ENCODE results near the gene MYO9B. TPM values are rescaled to one million over a fixed set of nuclear protein-coding genes. Genes with fewer than 3 reads are reported as not detected.

MYO9B gene
- total and polyA plus RNA-seq, 9 of the 15 experiments (the other 6 are each of a cell fraction or from before 2014, with no cell fraction given) = 2.4 to 77.6 (median 23.0) TPM

GRCh38 chr19:17215127-17215971 lies 139.8 kb downstream of the MYO9B start, which contains the start of gene USE1 (continued):
- TF ChIP-seq MYC (IDR thresholded peaks at IDR 0.05; ENCODE audit: low read depth, low read length) (peak; percentile 93), MYC (CRISPR knock-in tag; IDR thresholded peaks at IDR 0.05; ENCODE audit: borderline replicate concordance, low read depth) (peak; percentile 91), POLR2G (IDR thresholded peaks at IDR 0.05; ENCODE audit: low read depth, low read length) (peak; percentile 98), POLR2B (IDR thresholded peaks at IDR 0.05; ENCODE audit: low read depth, partially characterized antibody) (peak; percentile 89), RBM39 (optimal IDR thresholded peaks at IDR 0.05; ENCODE audit: low read depth, low read length) (peak; percentile 62), CBX3 (IDR thresholded peaks at IDR 0.05; ENCODE audit: borderline replicate concordance in 1 of 2, low read length in 2 of 2) (peak in 1 of 2 experiments; percentile 75; a peak in 1 of 3 replicates), SIN3A (IDR thresholded peaks at IDR 0.05; ENCODE audit: borderline replicate concordance in 2 of 2, control insufficient read depth in 1 of 2, low read depth in 2 of 2, low read length in 2 of 2) (peak; percentile 60 to 91; a peak in 3 of 4 replicates), CXXC5 (CRISPR knock-in tag; IDR thresholded peaks at IDR 0.05) (peak; percentile 88), KLF16 (IDR thresholded peaks at IDR 0.05) (no peak), ZNF589 (CRISPR knock-in tag; IDR thresholded peaks at IDR 0.05; ENCODE audit: low read depth) (peak; percentile 72; the same call in 1 of the 2 replicates), HES1 (IDR thresholded peaks at IDR 0.05; ENCODE audit: low read depth) (peak; percentile 29; the same call in 1 of the 2 replicates), ESRRB (CRISPR knock-in tag; IDR thresholded peaks at IDR 0.05; ENCODE audit: borderline replicate concordance) (no peak), ZMIZ1 (IDR thresholded peaks at IDR 0.05; ENCODE audit: low read depth in 2 of 2, low read length in 2 of 2) (0 out of 4 replicates have a peak, but pooled peaks of 1 of the 2 experiments have one; percentile 44), CHCHD3 (CRISPR knock-in tag; IDR thresholded peaks at IDR 0.05) (no peak), SFPQ (IDR thresholded peaks at IDR 0.05; ENCODE audit: low read depth, low read length) (no peak)
- TF ChIP-seq, protein P1, sequence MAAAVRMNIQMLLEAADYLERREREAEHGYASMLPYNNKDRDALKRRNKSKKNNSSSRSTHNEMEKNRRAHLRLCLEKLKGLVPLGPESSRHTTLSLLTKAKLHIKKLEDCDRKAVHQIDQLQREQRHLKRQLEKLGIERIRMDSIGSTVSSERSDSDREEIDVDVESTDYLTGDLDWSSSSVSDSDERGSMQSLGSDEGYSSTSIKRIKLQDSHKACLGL (CRISPR knock-in tag; IDR thresholded peaks at IDR 0.05; ENCODE audit: borderline replicate concordance, poor library complexity, severe bottlenecking) = peak; percentile 34
- TF ChIP-seq, protein P2, sequence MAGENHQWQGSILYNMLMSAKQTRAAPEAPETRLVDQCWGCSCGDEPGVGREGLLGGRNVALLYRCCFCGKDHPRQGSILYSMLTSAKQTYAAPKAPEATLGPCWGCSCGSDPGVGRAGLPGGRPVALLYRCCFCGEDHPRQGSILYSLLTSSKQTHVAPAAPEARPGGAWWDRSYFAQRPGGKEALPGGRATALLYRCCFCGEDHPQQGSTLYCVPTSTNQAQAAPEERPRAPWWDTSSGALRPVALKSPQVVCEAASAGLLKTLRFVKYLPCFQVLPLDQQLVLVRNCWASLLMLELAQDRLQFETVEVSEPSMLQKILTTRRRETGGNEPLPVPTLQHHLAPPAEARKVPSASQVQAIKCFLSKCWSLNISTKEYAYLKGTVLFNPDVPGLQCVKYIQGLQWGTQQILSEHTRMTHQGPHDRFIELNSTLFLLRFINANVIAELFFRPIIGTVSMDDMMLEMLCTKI (IDR thresholded peaks at IDR 0.05; ENCODE audit: partially characterized antibody) = no peak
